Muscle of leg (tissue), 11 donors: ENCODE results near the gene CYFIP2. TPM values are rescaled to one million over a fixed set of nuclear protein-coding genes. Genes with fewer than 3 reads are reported as not detected.

Experiments used
- DNase-seq: peaks from one replicate; pipeline ENCODE4 v3.0.0; 2013
- H3K27ac ChIP-seq: one replicate; pipeline ENCODE4 v1.5.1; 2013; ENCODE audit warnings: mild to moderate bottlenecking, low read length, control low read depth
- H3K27me3 ChIP-seq: one replicate; pipeline ENCODE4 v1.6.1; 2013; ENCODE audit warnings: low read length; ENCODE audit not compliant: control insufficient read depth, insufficient read depth
- H3K36me3 ChIP-seq: one replicate; pipeline ENCODE4 v1.6.1; 2013; ENCODE audit warnings: low read length; ENCODE audit not compliant: control insufficient read depth, insufficient read depth
- H3K4me1 ChIP-seq: one replicate; pipeline ENCODE4 v1.6.1; 2013; ENCODE audit warnings: low read length; ENCODE audit not compliant: control insufficient read depth, insufficient read depth
- H3K4me3 ChIP-seq: one replicate; pipeline ENCODE4 v1.5.1; 2013; ENCODE audit warnings: low read length, control low read depth
- H3K9me3 ChIP-seq: replicated peaks from 2 replicates; pipeline ENCODE4 v1.6.1; 2013; ENCODE audit warnings: low read depth, low read length; ENCODE audit not compliant: control insufficient read depth
- WGBS: methylation state at CpG from one replicate; pipeline ENCODE4 v1.1.5; 2013; ENCODE audit warnings: missing lambda C conversion rate; ENCODE audit not compliant: insufficient coverage; 5-methylcytosine and 5-hydroxymethylcytosine counted together
- polyA plus RNA-seq, 8 donors: library from polyadenylated mRNA; unstranded; fragments of 120-200 nt; gene quantifications; one replicate each; pipeline versions ENCODE4 v1.2.1 to v1.2.3, GENCODE V29; 2013; ENCODE audit warnings: inconsistent platforms in 1 of 8, low replicate concordance in 1 of 8; ENCODE audit not compliant: insufficient read length in 8 of 8, insufficient read depth in 1 of 8
- total RNA-seq: library from RNA; stranded (reverse); fragments of 120-200 nt; gene quantifications from one replicate; pipeline ENCODE4 v1.2.4, GENCODE V29; 2013

The CYFIP2 gene
- total and polyA plus RNA-seq, 9 donors: 3.0 to 7.8 (median 4.4) TPM

- H3K9me3 ChIP-seq: no peaks in the 10 kb centered on the region
- no peaks in the 10 kb centered on the region for H3K27me3 ChIP-seq
- H3K36me3 ChIP-seq: no peaks in the 10 kb centered on the region
- no peak for DNase-seq
- H3K27ac ChIP-seq: no peak overlapping the region
- H3K4me3 ChIP-seq: no peak overlapping the region
- 70% methylated on average over 2 of the region's 4 CpGs for WGBS
- no peaks in the 10 kb centered on the region for H3K4me1 ChIP-seq
Measured at GRCh38 chr5:157434096-157434495, 168.2 kb downstream of the CYFIP2 start.

- Histone ChIP-seq H3K4me3 (no peak overlapping the region), H3K27ac (peak overlapping the region; percentile 57), H3K36me3 (no peaks in the 10 kb centered on the region), H3K27me3 (no peaks in the 10 kb centered on the region), H3K9me3 (no peaks in the 10 kb centered on the region), H3K4me1 (peaks cover 8% of the 10 kb centered on the region)
- 57% methylated on average over 1 of the region's 7 CpGs for WGBS
- DNase-seq: peak; percentile 92
Measured at GRCh38 chr5:157443041-157443549, 177.2 kb downstream of the CYFIP2 start.

GRCh38 chr5:157444224-157444623 lies 178.3 kb downstream of the CYFIP2 start:
- H3K4me1 ChIP-seq: peaks cover 10% of the 10 kb centered on the region
- H3K27me3 ChIP-seq: no peaks in the 10 kb centered on the region
- no peaks in the 10 kb centered on the region for H3K36me3 ChIP-seq
- WGBS: 90% methylated on average over 2 of the region's 4 CpGs
- no peak overlapping the region for H3K27ac ChIP-seq
- no peak for DNase-seq
- H3K4me3 ChIP-seq: no peak overlapping the region
- no peaks in the 10 kb centered on the region for H3K9me3 ChIP-seq

Other genes starting within 250 kb of the CYFIP2 start
- gene HAVCR1, start 207.0 kb upstream of the CYFIP2 start, total RNA-seq: 0.04 TPM
- gene HAVCR1, start 207.0 kb upstream of the CYFIP2 start, polyA plus RNA-seq: under 1 TPM in 4 of 8 donors, not detected in 4; 0.14 to 0.94 (median 0.23) TPM
- gene HAVCR2, start 157.1 kb upstream of the CYFIP2 start, total RNA-seq: 4.3 TPM
- gene HAVCR2, start 157.1 kb upstream of the CYFIP2 start, polyA plus RNA-seq: 1 to 10 TPM; 1.5 to 4.2 (median 2.0) TPM
- gene MED7, start 123.3 kb upstream of the CYFIP2 start, total RNA-seq: 13.4 TPM
- 10 to 100 TPM in 6 of 8 donors, 1 to 10 TPM in 2; 9.5 to 13.0 (median 12.2) TPM for gene MED7, start 123.3 kb upstream of the CYFIP2 start, polyA plus RNA-seq
- gene GARIN3, start 99.9 kb upstream of the CYFIP2 start, total RNA-seq: not detected
- not detected for gene GARIN3, start 99.9 kb upstream of the CYFIP2 start, polyA plus RNA-seq
- gene ITK, start 85.3 kb upstream of the CYFIP2 start, total RNA-seq: 0.13 TPM
- under 1 TPM; 0.08 to 0.54 (median 0.21) TPM for gene ITK, start 85.3 kb upstream of the CYFIP2 start, polyA plus RNA-seq
- gene NIPAL4, start 194.1 kb downstream of the CYFIP2 start, total RNA-seq: 0.13 TPM
- gene NIPAL4, start 194.1 kb downstream of the CYFIP2 start, polyA plus RNA-seq: 1 to 10 TPM in 1 of 8 donors, under 1 TPM in 7; 0.08 to 1.0 (median 0.34) TPM